NCI-H146 treated with DMSO at 0.1 percent for 48 hours (cell line): ENCODE results near the gene BCL7B.
"Not testable (repeated sequence)": the region's sequence is repeated elsewhere in the genome, so short reads cannot be mapped to it uniquely, and the experiment has no call there.

Experiments used
- DNase-seq: peaks from one replicate; lab custom pipeline; 2025; ENCODE audit not compliant: unreplicated experiment; lab: John Stamatoyannopoulos, UW

Gene BCL7B

GRCh38 chr7:73536479-73536878 lies 21.0 kb downstream of the BCL7B start:
- DNase-seq: no peak

GRCh38 chr7:73535918-73536317 lies 21.6 kb downstream of the BCL7B start:
- DNase-seq: not testable (repeated sequence)

GRCh38 chr7:73533742-73534141 lies 23.7 kb downstream of the BCL7B start:
- DNase-seq: no peak

- DNase-seq: no peak
Measured at GRCh38 chr7:73532224-73532623, 25.3 kb downstream of the BCL7B start.

GRCh38 chr7:73530800-73531199 lies 26.7 kb downstream of the BCL7B start:
- no peak for DNase-seq

- DNase-seq: peak; percentile 81
Measured at GRCh38 chr7:73526896-73527821, 30.3 kb downstream of the BCL7B start.

- DNase-seq: not testable (repeated sequence)
Measured at GRCh38 chr7:73526158-73526494, 31.4 kb downstream of the BCL7B start.

GRCh38 chr7:73522105-73522872 lies 35.2 kb downstream of the BCL7B start, which contains the start of gene BAZ1B:
Gene BAZ1B, minus strand, starts transcription at chr7:73522293. Its CDS starts 360 bp downstream, at chr7:73521933.
- peak; percentile 94 for DNase-seq

GRCh38 chr7:73521636-73522104 lies 35.8 kb downstream of the BCL7B start:
- no peak for DNase-seq

- peak; percentile 26 for DNase-seq
Measured at GRCh38 chr7:73520673-73521635, 36.5 kb downstream of the BCL7B start.

GRCh38 chr7:73519867-73520672 lies 37.4 kb downstream of the BCL7B start:
- DNase-seq: no peak

GRCh38 chr7:73518470-73518869 lies 39.0 kb downstream of the BCL7B start:
- no peak for DNase-seq

GRCh38 chr7:73517241-73517995 lies 40.1 kb downstream of the BCL7B start:
- no peak for DNase-seq

GRCh38 chr7:73515178-73515577 lies 42.3 kb downstream of the BCL7B start:
- no peak for DNase-seq

GRCh38 chr7:73512018-73512780 lies 45.3 kb downstream of the BCL7B start:
- no peak for DNase-seq

- DNase-seq: no peak
Measured at GRCh38 chr7:73509463-73509862, 48.0 kb downstream of the BCL7B start.

- DNase-seq: no peak
Measured at GRCh38 chr7:73507556-73507955, 49.9 kb downstream of the BCL7B start.

- no peak for DNase-seq
Measured at GRCh38 chr7:73504920-73505319, 52.6 kb downstream of the BCL7B start.
